Pulmonary artery endothelial cell (primary cell): ENCODE data around the gene ALG11. TPM values are rescaled to one million over a fixed set of nuclear protein-coding genes. Genes with fewer than 3 reads are reported as not detected.
A peak's percentile ranks its signal among the peaks of the same experiment; 100 is the strongest.
"Not testable (repeated sequence)": the region's sequence is repeated elsewhere in the genome, so short reads cannot be mapped to it uniquely, and the experiment has no call there.

Experiments used
- DNase-seq: peaks from one replicate; pipeline ENCODE4 v3.0.0-alpha.2; 2011; ENCODE audit warnings: low read depth, low spot score
- total RNA-seq: library from RNA; depleted of rRNA; stranded (reverse); fragments of >200 nt; gene quantifications from 2 replicates; pipeline ENCODE4 v1.2.3, GENCODE V29; 2014

ALG11 gene
- total RNA-seq, 1 donor from 2014 or later, result 12.5 TPM

DNA sequence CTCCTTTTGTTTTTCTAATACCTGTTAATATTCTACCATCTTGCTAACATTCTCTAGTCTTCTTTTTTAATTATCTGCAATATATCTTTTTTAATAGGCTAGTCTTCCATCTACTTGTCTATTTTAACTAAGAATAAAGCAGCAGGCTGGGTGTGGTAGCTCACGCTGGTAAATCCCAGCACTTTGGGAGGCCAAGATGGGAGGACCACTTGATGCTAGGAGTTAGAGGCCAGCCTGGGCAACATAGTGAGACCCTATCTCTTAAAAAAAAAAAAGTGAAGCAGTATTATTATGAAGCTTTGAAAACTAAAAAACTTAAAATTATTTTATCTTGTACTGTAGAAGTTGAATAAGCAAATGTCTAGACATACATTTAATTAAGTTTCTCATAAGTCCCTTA, 15.6 kb downstream of the ALG11 start:
- DNase-seq, result no peak

DNA sequence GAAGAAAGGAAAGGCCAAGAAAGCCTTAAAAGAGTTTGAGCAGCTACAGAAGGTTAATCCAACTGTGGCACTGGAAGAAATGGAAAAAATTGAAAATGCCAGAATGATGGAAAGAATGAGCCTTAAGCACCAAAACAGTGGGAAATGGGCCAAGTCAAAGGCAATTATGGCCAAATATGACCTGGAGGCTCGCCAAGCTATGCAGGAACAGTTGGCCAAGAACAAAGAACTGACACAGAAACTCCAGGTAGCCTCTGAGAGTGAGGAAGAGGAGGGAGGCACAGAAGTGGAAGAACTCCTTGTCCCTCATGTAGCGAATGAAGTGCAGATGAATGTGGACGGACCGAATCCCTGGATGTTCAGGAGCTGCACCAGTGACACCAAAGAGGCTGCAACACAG, 17.4 kb downstream of the ALG11 start:
- DNase-seq, result no peak

DNA sequence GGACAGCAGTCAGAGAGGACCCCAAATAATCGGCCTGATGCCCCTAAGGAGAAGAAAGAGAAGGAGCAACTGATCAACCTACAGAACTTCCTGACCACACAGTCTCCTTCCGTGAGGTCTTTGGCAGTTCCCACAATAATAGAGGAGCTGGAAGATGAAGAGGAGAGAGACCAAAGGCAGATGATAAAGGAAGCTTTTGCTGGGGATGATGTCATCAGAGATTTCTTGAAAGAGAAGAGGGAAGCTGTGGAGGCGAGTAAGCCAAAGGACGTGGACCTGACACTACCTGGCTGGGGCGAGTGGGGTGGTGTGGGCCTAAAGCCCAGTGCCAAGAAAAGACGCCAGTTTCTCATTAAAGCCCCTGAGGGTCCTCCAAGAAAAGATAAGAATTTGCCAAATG, 18.2 kb downstream of the ALG11 start:
- not testable (repeated sequence) for DNase-seq

DNA sequence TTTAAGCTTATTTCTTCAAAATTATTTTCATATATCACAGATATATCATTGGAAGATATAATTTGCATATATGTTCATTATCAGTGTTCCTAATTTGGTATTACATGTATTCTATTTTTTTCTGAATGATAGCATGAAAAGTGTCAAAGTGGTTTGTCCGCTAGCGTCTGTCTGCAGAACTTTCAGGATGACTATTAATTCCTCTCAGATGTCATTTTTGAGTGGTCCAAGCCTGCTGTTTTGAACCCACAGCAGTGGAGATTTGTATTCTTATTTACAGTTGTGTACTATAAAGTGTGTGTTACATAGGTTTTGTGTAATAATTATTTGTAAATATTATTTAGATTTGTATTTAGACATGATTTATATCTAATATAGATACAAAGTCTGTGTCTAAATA, 20.8 kb downstream of the ALG11 start:
- no peak for DNase-seq

DNA sequence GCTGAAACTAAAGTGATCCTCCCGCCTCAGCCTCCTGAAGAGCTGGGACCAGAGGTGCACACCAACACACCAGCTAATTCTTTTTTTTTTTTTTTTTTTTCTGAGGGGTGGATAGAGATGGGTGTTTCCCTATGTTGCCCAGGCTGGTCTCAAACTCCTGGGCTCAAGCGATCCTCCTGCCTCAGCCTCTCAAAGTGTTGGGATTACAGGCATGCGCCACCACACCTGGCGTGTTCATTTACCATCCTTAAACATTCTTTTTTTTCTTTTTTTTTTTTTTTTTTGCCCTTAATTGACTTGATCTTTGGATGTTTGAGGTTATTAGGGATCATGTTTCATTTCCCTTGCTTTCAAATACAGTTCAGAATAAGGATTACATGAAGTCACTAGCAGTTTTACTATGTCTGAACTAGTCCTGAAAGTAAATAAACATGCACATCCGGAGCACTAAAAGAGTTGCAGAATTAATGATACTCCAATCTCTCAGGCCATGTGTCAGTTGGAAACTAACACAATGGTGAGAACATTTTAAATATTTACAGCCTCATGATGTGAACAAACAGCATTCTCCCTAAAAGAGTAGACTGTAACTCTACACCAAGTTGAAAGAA, 22.5 kb downstream of the ALG11 start:
- DNase-seq, result no peak

DNA sequence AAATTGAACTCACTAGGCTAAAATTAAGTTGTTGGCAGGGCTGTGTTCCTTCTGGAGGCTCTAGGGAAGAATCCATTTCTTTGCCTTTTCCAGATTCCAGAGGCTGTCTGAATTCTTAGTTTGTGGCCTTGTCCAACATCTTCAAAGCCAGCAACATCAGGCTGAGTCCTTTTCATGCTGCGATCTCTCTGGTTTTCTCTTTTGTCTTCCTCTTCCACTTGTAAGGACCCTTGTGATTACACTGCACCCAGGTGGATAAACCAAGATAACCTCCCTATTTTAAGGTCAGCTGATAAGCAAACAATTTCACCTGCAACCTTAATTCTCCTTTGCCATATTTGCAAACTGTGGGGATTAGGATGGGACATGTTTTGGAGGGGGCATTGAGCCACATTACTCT, 23.8 kb downstream of the ALG11 start:
- DNase-seq, result no peak

DNA sequence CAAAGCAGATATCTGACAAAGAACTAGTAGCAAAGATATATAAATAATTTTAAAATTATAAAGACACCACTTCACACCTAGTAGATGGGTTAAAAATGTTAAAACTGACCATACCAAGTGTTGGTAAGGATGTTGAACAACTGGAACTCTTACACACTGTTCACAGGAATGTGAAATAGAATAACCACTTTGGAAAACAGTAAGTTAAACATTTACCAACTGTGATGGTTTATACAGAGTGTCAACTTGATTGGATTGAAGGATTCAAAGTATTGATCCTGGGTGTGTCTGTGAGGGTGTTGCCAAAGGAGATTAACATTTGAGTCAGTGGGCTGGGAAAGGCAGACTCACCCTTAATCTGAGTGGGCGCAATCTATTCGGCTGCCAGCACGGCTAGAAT, 31.5 kb downstream of the ALG11 start:
- no peak for DNase-seq

DNA sequence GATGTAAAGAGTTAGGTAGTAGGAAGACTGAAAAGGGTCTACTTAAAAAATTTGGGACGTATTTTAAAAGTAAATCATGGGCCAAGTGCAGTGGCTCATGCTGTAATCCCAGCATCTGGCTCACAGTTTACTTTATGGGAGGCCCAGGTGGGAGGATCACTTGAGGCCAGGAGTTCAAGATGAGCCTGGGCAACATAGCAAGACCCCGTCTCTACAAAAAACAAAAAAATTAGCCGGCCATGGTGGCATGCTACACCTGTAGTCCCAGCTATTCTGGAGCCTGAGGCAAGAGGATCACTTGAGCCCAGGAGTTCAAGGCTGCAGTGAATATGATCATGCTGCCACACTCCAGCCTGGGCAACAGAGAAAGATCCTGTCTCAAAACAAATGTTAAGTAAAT, 35.3 kb downstream of the ALG11 start:
- no peak for DNase-seq

DNA sequence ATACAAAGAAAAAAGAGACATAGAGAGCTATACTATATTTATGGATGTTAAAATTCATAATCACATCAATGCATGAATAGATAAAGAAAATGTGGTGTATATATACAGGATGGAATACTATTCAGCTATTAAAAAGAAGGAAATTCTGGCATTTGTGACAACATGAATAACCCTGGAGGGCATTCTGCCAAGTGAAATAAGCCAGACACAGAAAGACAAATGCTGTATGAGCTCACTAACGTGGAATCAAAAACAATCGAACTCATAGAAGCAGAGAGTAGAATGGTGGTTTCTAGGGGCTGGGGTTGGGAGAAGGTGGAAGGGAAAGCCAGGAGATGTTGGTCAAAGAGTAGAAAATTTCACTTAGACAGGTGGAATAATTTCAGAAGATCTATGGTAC, 36.3 kb downstream of the ALG11 start:
- no peak for DNase-seq

DNA sequence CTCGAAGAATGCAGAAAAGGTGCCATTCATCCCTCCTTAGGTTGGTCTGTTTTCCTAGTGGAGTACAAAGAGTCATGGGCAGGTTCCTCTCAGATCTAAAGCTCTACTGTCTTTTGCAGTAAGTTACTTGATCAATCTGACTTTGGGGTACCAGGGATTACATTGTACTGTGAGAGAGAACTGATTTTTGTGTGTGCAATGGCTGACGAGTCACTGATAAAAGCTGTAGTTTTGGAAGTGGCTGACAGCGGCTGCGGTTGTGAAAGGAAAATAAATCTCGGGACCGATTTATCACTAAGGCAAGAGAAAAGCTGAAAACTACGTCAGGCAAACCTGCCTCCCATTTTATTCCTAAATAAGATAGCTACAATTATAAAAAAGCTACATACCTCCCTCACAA, 39.2 kb downstream of the ALG11 start:
- DNase-seq, result no peak

DNA sequence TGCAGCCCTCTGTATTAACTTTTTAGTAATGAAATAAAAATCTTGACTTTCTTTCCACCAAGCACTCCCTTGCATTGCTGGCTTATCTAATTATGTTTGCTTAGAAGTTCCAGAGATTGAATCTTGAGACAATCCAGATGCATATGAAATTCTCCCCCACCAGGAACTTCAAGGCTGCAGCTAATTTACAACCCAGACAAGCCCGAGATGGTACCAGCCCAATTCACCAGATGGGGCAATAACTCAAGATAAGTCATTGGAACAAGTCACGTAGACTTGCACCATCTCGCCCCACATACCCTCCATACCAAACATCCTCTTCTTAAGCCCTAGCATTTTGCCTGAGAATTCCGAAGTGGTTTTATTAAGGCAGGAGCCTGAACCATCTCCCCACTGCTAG, 41.3 kb downstream of the ALG11 start:
- DNase-seq, result no peak

DNA sequence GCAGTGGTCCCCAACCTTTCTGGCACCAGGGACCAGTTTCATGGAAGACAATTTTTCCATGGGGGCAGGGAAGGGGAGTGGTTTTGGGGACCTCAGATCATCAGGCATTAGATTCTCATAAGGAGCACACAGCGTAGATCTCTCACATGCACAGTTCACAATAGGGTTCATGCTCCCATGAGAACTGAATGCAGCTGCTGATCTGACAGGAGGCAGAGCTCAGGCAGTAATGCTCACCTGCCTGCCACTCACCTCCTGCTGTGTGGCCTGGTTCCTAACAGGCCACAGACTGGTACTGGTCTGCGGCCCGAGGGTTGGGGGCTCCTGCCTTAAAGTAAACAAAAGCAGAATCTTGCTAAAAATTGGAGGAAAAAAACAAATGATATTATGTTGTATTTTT, 48.9 kb downstream of the ALG11 start:
- not testable (repeated sequence) for DNase-seq

DNA sequence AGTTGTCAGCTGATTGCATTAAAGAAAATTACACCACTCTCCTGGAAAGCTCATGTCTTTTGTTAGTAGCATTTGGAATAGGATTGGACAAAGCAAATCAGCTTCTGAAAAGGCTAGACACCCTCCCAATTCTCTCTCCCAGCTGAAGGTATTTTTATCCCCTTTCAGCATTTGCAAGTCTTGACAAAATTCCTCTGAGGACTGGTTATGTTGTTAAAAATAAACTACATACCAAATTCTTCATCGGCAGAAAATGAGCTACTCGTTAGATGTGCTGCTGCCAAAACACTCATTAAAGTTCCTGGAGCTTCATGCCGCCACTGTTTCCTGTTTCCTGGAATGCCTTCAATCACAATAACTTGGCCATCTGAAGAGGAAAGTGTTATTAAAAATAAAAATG, 49.4 kb downstream of the ALG11 start:
- peak; percentile 17 for DNase-seq

DNA sequence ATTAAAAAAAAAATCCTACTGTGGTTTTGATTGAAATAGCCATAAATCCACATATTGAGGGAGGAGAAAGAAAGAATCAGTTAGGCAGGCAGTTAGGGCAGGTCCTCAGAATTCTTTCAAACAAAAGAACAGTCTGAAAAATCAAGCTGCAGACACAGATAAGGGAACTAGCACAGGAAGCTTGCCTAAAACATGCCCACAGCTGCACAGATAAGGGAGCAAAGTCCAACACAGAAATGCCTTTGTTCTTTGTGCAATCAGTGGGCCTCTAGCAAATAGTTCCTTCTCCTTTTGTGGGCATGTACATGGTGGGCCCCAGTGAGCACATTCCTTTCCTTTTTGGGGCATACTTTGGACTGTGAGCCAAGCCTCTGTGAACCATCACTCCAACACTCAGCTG, 55.0 kb downstream of the ALG11 start:
- no peak for DNase-seq

DNA sequence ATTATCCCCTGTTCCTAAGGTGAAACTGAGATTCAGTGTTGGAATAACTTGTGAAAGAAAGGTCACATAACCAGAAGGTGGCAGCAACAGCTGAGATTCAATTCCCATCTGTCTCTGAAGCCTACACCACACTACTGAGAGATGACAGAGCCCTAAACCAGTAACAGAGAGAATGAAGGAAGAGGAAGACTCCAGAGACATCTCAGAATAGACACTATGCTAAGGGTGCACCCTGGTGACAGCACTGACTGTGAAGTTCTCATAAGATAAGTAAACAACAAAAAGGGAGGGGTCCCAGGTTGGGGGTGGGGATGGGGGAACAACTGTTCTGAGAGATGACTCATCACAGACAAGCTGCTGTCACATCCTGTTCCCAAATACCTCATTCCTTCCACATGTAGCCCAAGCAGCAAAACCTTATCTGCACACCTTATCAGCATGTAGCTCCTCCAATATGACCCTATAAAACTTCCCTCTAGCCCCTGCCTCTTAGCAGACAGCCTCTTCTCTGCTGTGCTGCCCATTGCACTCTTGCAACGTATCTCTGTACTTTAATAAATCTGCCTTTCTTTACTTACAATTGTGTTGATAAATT, 58.8 kb downstream of the ALG11 start:
- DNase-seq, result no peak

Other genes with a start within 250 kb of the ALG11 start
- 3.9 and 7.3 TPM in 2 replicates for gene DHRS12, start 208.2 kb upstream of the ALG11 start, total RNA-seq
- not detected in 2 replicates for gene TMEM272, start 167.2 kb upstream of the ALG11 start, total RNA-seq
- 0.07 TPM in 1 of 2 replicates, not detected in the other for gene CCDC70, start 150.4 kb upstream of the ALG11 start, total RNA-seq
- 3.4 and 6.5 TPM in 2 replicates for gene ATP7B, start 948 bp upstream of the ALG11 start, total RNA-seq
- gene UTP14C, start 12.3 kb downstream of the ALG11 start, total RNA-seq, result 7.9 and 13.6 TPM in 2 replicates
- 0.07 TPM in 2 replicates for gene NEK5, start 116.7 kb downstream of the ALG11 start, total RNA-seq
- gene NEK3, start 147.2 kb downstream of the ALG11 start, total RNA-seq, result 8.5 and 16.9 TPM in 2 replicates